SK-N-SH (cell line): Measurements from ENCODE around the gene BMPR1A.

Experiments
- CHD2 ChIP-seq: fragments of 150-350 bp; IDR thresholded peaks from 2 replicates; pipeline ENCODE4 v1.6.1; 2018; ENCODE audit warnings: low read length; ENCODE audit not compliant: partially characterized antibody
- CTCF ChIP-seq: fragments of 200-600 bp; sonication (generic); IDR thresholded peaks from 2 replicates; pipeline ENCODE4 v1.6.1; 2017; ENCODE audit warnings: antibody characterized with exemption, mild to moderate bottlenecking, moderate library complexity
- MAX ChIP-seq: IDR thresholded peaks from 2 replicates; pipeline ENCODE4 v1.4.0; 2012; ENCODE audit warnings: low read depth
- NRF1 ChIP-seq: IDR thresholded peaks from 2 replicates; pipeline ENCODE4 v1.6.1; 2012; ENCODE audit warnings: low read depth, mild to moderate bottlenecking, low read length
- POLR2AphosphoS5 ChIP-seq: IDR thresholded peaks from 2 replicates; pipeline ENCODE4 v1.6.1; 2012; ENCODE audit warnings: low read depth, low read length
- REST ChIP-seq: IDR thresholded peaks from 2 replicates; pipeline ENCODE4 v1.6.1; 2012; ENCODE audit warnings: mild to moderate bottlenecking, low read depth, low read length, moderate library complexity
- SIN3A ChIP-seq: IDR thresholded peaks from 2 replicates; pipeline ENCODE4 v1.6.1; 2012; ENCODE audit warnings: low read depth, mild to moderate bottlenecking, low read length, moderate library complexity, borderline replicate concordance
- TAF1 ChIP-seq: IDR thresholded peaks from 2 replicates; pipeline ENCODE4 v1.6.1; 2012; ENCODE audit warnings: low read depth, mild to moderate bottlenecking, low read length, moderate library complexity, borderline replicate concordance
- USF1 ChIP-seq: IDR thresholded peaks from 2 replicates; pipeline ENCODE4 v1.4.0; 2012; ENCODE audit warnings: low read depth, borderline replicate concordance
- USF2 ChIP-seq: fragments of 150-350 bp; IDR thresholded peaks from 2 replicates; pipeline ENCODE4 v1.6.1; 2017; ENCODE audit warnings: antibody characterized with exemption, low read length, low read depth, borderline replicate concordance
- YY1 ChIP-seq: IDR thresholded peaks from 2 replicates; pipeline ENCODE4 v1.4.0; 2012; ENCODE audit warnings: low read depth, mild to moderate bottlenecking

GRCh38 chr10:86957471-86958115, 201.2 kb downstream of the BMPR1A start, which contains the start of gene MMRN2:
- no peak for TF ChIP-seq CTCF
- TF ChIP-seq CHD2 = no peak
- no peak for TF ChIP-seq USF1
- no peak for TF ChIP-seq POLR2AphosphoS5
- TF ChIP-seq SIN3A = no peak
- no peak for TF ChIP-seq MAX
- TF ChIP-seq YY1 = no peak
- no peak for TF ChIP-seq REST
- no peak for TF ChIP-seq USF2
- no peak for TF ChIP-seq TAF1
- no peak for TF ChIP-seq NRF1
